GM21367 (cell line): ENCODE data around the gene HSD17B12.
"Not testable (repeated sequence)": the region's sequence is repeated elsewhere in the genome, so short reads cannot be mapped to it uniquely, and the experiment has no call there.

Source experiments
- ATAC-seq: cut with Tn5 transposase; IDR thresholded peaks from one replicate; pipeline ENCODE4 v1.9.1; 2021; ENCODE audit not compliant: unreplicated experiment

HSD17B12 gene

GRCh38 chr11:43738600-43739409, 58.3 kb downstream of the HSD17B12 start:
- ATAC-seq = no peak

GRCh38 chr11:43746670-43747069, 66.1 kb downstream of the HSD17B12 start:
- no peak for ATAC-seq

- ATAC-seq = no peak
Observed at GRCh38 chr11:43747130-43747802, 66.7 kb downstream of the HSD17B12 start.

GRCh38 chr11:43748095-43748494, 67.6 kb downstream of the HSD17B12 start:
- no peak for ATAC-seq

- ATAC-seq = no peak
Observed at GRCh38 chr11:43751726-43752125, 71.2 kb downstream of the HSD17B12 start.

GRCh38 chr11:43756575-43756974, 76.0 kb downstream of the HSD17B12 start:
- no peak for ATAC-seq

GRCh38 chr11:43758927-43759326, 78.4 kb downstream of the HSD17B12 start:
- no peak for ATAC-seq

GRCh38 chr11:43760902-43761301, 80.4 kb downstream of the HSD17B12 start:
- ATAC-seq = no peak

- ATAC-seq = no peak
Observed at GRCh38 chr11:43765194-43765593, 84.7 kb downstream of the HSD17B12 start.

GRCh38 chr11:43768654-43769053, 88.1 kb downstream of the HSD17B12 start:
- not testable (repeated sequence) for ATAC-seq

GRCh38 chr11:43770173-43770572, 89.6 kb downstream of the HSD17B12 start:
- no peak for ATAC-seq

- no peak for ATAC-seq
Observed at GRCh38 chr11:43772733-43773132, 92.2 kb downstream of the HSD17B12 start.

GRCh38 chr11:43774786-43775185, 94.2 kb downstream of the HSD17B12 start:
- no peak for ATAC-seq

- no peak for ATAC-seq
Observed at GRCh38 chr11:43779306-43779705, 98.8 kb downstream of the HSD17B12 start.

GRCh38 chr11:43784301-43784700, 103.8 kb downstream of the HSD17B12 start:
- no peak for ATAC-seq

- no peak for ATAC-seq
Observed at GRCh38 chr11:43784866-43785265, 104.3 kb downstream of the HSD17B12 start.

GRCh38 chr11:43785318-43785717, 104.8 kb downstream of the HSD17B12 start:
- no peak for ATAC-seq

- ATAC-seq = no peak
Observed at GRCh38 chr11:43786016-43786415, 105.5 kb downstream of the HSD17B12 start.

GRCh38 chr11:43787824-43788223, 107.3 kb downstream of the HSD17B12 start:
- no peak for ATAC-seq

- no peak for ATAC-seq
Observed at GRCh38 chr11:43788421-43788820, 107.9 kb downstream of the HSD17B12 start.

GRCh38 chr11:43789700-43790443, 109.3 kb downstream of the HSD17B12 start:
- ATAC-seq = no peak

- ATAC-seq = no peak
Observed at GRCh38 chr11:43790444-43790794, 109.9 kb downstream of the HSD17B12 start.
